Small intestine (tissue), 7 donors: ENCODE data around the gene TNS2. TPM values are rescaled to one million over a fixed set of nuclear protein-coding genes. Genes with fewer than 3 reads are reported as not detected.

Source experiments
- DNase-seq, 2 donors: peaks; one replicate each; pipeline versions ENCODE4 v3.0.0 to v3.0.0-alpha.2; 2013
- FAIRE-seq: peaks from 2 replicates; lab custom pipeline; 2012; peaks lifted over from hg19 to GRCh38; lab: Jason Lieb, UNC
- H3K27ac ChIP-seq, 3 donors: one replicate each; pipeline ENCODE4 v1.5.1; 2013; ENCODE audit warnings: low read length in 2 of 3, mild to moderate bottlenecking in 2 of 3, control low read depth in 1 of 3, inconsistent platforms in 1 of 3, low read depth in 1 of 3, moderate library complexity in 1 of 3
- H3K27me3 ChIP-seq, 3 donors: one replicate each; pipeline ENCODE4 v1.6.1; 2013; ENCODE audit warnings: low read length in 3 of 3, inconsistent platforms in 1 of 3; ENCODE audit not compliant: control insufficient read depth in 3 of 3, insufficient read depth in 3 of 3
- H3K36me3 ChIP-seq, 3 donors: one replicate each; pipeline ENCODE4 v1.6.1; 2013; ENCODE audit warnings: low read length in 3 of 3, inconsistent platforms in 1 of 3, low read depth in 1 of 3, mild to moderate bottlenecking in 1 of 3, moderate library complexity in 1 of 3; ENCODE audit not compliant: control insufficient read depth in 3 of 3, insufficient read depth in 2 of 3
- H3K4me1 ChIP-seq, 3 donors: one replicate each; pipeline ENCODE4 v1.6.1; 2013; ENCODE audit warnings: low read length in 2 of 3, inconsistent platforms in 1 of 3, low read depth in 1 of 3, mild to moderate bottlenecking in 1 of 3, moderate library complexity in 1 of 3; ENCODE audit not compliant: control insufficient read depth in 3 of 3, insufficient read depth in 2 of 3
- H3K4me3 ChIP-seq, 3 donors: one replicate each; pipeline ENCODE4 v1.5.1; 2013; ENCODE audit warnings: low read length in 3 of 3, control low read depth in 1 of 3, inconsistent platforms in 1 of 3, low read depth in 1 of 3, mild to moderate bottlenecking in 1 of 3, moderate library complexity in 1 of 3
- H3K9me3 ChIP-seq, 2 donors: one replicate each; pipeline ENCODE4 v1.6.1; 2013; ENCODE audit warnings: low read depth in 1 of 2, low read length in 1 of 2; ENCODE audit not compliant: control insufficient read depth in 2 of 2, insufficient read depth in 1 of 2
- WGBS, 3 donors: extraction: QIAGEN DNeasy Blood & Tissue Kit; methylation state at CpG; one replicate each; pipeline ENCODE4 v1.1.7; 2013; 5-methylcytosine and 5-hydroxymethylcytosine counted together
- polyA plus RNA-seq, 4 donors: library from polyadenylated mRNA; stranded (reverse) in 3 of 4; unstranded in 1 of 4; fragments of 200-250 nt in 3 of 4; fragments of 120-200 nt in 1 of 4; gene quantifications; one replicate each; pipeline versions ENCODE4 v1.2.1 to v1.2.3, GENCODE V29; 2013
- donor health status: healthy with polysubstance abuse.
- donor health status: control.
- donor health status: control.
- donor health status: Bipolar disorder and iron deficiency.
- donor health status: healthy.

Gene TNS2
- polyA plus RNA-seq, 4 donors = 5.8 to 52.9 (median 25.0) TPM

DNA sequence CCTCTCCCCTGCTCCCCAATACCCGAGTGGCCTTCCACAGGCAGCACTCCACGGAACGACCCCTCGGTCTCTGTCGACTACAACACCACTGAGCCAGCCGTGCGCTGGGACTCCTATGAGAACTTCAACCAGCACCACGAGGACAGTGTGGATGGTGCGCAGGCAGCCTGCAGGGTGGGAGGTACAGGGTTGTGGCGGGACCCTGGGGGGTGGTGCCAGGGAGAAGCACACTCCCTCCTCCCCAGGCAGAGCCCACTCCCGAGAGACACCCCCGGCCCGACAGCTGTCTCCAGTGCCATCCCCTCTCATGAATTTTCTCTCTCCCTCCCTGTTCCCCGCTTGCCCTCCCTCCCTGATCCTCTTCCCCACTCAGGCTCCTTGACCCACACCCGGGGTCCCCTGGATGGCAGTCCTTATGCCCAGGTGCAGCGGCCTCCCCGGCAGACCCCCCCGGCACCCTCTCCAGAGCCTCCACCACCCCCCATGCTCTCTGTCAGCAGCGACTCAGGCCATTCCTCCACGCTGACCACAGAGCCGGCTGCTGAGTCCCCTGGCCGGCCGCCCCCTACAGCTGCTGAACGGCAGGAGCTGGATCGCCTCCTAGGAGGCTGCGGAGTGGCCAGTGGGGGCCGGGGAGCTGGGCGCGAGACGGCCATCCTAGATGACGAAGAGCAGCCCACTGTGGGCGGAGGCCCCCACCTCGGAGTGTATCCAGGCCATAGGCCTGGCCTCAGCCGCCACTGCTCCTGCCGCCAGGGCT, 9.0 kb downstream of the TNS2 start:
- WGBS, 3 donors = 82 to 89% (median 85%) methylated on average over 33 to 35 of the region's 35 CpGs
- H3K4me3 ChIP-seq = no peak overlapping the region
- peaks cover 0 to 79% (median 0%) of the 10 kb centered on the region in 3 donors for H3K36me3 ChIP-seq
- no peak for DNase-seq
- peaks cover 0 to 23% (median 0%) of the 10 kb centered on the region in 3 donors for H3K4me1 ChIP-seq
- H3K27me3 ChIP-seq = no peaks in the 10 kb centered on the region
- H3K9me3 ChIP-seq = no peaks in the 10 kb centered on the region
- FAIRE-seq = no peak
- H3K27ac ChIP-seq = no peak overlapping the region

DNA sequence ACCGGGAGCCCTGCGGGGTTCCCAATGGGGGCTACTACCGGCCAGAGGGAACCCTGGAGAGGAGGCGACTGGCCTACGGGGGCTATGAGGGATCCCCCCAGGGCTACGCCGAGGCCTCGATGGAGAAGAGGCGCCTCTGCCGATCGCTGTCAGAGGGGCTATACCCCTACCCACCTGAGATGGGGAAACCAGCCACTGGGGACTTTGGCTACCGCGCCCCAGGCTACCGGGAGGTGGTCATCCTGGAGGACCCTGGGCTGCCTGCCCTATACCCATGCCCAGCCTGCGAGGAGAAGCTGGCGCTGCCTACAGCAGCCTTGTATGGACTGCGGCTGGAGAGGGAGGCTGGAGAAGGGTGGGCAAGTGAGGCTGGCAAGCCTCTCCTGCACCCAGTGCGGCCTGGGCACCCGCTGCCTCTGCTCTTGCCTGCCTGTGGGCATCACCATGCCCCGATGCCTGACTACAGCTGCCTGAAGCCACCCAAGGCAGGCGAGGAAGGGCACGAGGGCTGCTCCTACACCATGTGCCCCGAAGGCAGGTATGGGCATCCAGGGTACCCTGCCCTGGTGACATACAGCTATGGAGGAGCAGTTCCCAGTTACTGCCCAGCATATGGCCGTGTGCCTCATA, 9.7 kb downstream of the TNS2 start:
- H3K9me3 ChIP-seq = no peaks in the 10 kb centered on the region
- no peak overlapping the region for H3K27ac ChIP-seq
- peaks cover 0 to 19% (median 0%) of the 10 kb centered on the region in 3 donors for H3K4me1 ChIP-seq
- DNase-seq = no peak
- no peak overlapping the region for H3K4me3 ChIP-seq
- peaks cover 0 to 85% (median 2%) of the 10 kb centered on the region in 3 donors for H3K36me3 ChIP-seq
- H3K27me3 ChIP-seq = no peaks in the 10 kb centered on the region
- no peak for FAIRE-seq
- WGBS, 3 donors = 84 to 90% (median 85%) methylated on average over 21 to 24 of the region's 24 CpGs

DNA sequence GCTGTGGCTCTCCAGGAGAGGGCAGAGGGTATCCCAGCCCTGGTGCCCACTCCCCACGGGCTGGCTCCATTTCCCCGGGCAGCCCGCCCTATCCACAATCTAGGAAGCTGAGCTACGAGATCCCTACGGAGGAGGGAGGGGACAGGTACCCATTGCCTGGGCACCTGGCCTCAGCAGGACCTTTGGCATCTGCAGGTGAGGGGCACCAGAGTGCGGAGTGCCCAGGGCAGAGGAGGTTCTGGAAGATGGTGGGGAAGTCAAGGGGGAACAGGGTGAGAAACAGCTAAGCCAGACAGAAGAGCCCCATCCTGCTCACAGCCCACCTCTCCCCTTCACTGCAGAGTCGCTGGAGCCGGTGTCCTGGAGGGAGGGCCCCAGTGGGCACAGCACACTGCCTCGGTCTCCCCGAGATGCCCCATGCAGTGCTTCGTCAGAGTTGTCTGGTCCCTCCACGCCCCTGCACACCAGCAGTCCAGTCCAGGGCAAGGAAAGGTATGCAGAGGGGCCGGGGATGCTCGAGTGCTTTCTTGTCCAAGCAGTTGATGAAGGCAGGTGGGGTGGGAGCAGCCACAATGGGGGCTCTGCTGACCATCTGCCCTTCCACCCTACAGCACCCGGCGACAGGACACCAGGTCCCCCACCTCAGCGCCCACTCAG, 10.3 kb downstream of the TNS2 start:
- Histone ChIP-seq H3K27me3 (no peaks in the 10 kb centered on the region), H3K4me1 (peaks cover 0 to 15% (median 0%) of the 10 kb centered on the region in 3 donors), H3K9me3 (no peaks in the 10 kb centered on the region), H3K4me3 (no peak overlapping the region), H3K27ac (no peak overlapping the region), H3K36me3 (peaks cover 0 to 87% (median 3%) of the 10 kb centered on the region in 3 donors)
- FAIRE-seq = no peak
- 63 to 77% (median 70%) methylated on average over 17 of the region's 17 CpGs for WGBS, 3 donors
- DNase-seq = no peak

DNA sequence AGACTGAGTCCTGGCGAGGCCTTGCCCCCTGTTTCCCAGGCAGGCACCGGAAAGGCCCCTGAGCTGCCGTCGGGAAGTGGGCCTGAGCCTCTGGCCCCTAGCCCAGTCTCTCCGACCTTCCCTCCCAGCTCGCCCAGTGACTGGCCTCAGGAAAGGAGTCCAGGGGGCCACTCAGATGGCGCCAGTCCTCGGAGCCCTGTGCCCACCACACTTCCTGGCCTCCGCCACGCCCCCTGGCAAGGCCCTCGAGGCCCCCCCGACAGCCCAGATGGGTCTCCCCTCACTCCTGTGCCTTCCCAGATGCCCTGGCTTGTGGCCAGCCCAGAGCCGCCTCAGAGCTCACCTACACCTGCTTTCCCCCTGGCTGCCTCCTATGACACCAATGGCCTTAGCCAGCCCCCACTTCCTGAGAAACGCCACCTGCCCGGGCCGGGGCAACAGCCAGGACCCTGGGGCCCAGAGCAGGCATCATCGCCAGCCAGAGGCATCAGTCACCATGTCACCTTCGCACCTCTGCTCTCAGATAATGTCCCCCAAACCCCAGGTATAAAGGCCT, 10.9 kb downstream of the TNS2 start:
- Histone ChIP-seq H3K4me3 (no peak overlapping the region), H3K36me3 (peaks cover 0 to 87% (median 8%) of the 10 kb centered on the region in 3 donors), H3K27ac (peak overlapping the region in 1 of 3 donors; percentile 41), H3K9me3 (no peaks in the 10 kb centered on the region), H3K4me1 (peaks cover 0 to 15% (median 0%) of the 10 kb centered on the region in 3 donors), H3K27me3 (no peaks in the 10 kb centered on the region)
- WGBS, 3 donors = 14 to 42% (median 39%) methylated on average over 15 to 18 of the region's 18 CpGs
- no peak for FAIRE-seq
- DNase-seq = no peak

DNA sequence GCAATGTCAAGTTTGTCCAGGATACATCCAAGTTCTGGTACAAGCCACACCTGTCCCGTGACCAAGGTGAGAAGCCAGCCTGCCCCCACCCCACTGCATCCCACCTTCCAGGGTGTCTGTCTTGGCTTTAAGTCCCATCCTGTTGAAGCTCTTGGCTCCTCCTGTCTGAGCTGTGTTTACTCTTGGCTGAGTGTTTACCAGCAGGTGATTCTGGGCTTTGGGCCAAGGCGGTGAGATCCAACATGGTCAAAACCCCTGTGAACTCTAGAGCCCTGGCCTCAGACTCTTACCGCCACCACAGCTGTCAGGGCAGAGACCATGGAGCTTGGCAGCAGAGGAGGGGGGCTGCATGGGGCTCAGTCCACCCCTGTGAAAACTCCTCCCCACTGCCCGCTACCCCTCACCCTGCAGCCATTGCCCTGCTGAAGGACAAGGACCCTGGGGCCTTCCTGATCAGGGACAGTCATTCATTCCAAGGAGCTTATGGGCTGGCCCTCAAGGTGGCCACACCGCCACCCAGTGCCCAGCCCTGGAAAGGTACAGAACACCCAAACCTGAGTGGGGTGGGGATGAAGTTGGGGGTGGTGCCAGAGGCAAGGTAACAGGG, 11.6 kb downstream of the TNS2 start:
- DNase-seq (peak; percentile 72 to 80), FAIRE-seq (no peak)
- Histone ChIP-seq H3K9me3 (no peaks in the 10 kb centered on the region), H3K27ac (peak overlapping the region in 1 of 3 donors; percentile 41), H3K4me1 (peaks cover 0 to 15% (median 0%) of the 10 kb centered on the region in 3 donors), H3K4me3 (no peak overlapping the region), H3K27me3 (no peaks in the 10 kb centered on the region), H3K36me3 (peaks cover 0 to 93% (median 8%) of the 10 kb centered on the region in 3 donors)
- WGBS, 3 donors = 18 to 64% (median 38%) methylated on average over 5 of the region's 5 CpGs

DNA sequence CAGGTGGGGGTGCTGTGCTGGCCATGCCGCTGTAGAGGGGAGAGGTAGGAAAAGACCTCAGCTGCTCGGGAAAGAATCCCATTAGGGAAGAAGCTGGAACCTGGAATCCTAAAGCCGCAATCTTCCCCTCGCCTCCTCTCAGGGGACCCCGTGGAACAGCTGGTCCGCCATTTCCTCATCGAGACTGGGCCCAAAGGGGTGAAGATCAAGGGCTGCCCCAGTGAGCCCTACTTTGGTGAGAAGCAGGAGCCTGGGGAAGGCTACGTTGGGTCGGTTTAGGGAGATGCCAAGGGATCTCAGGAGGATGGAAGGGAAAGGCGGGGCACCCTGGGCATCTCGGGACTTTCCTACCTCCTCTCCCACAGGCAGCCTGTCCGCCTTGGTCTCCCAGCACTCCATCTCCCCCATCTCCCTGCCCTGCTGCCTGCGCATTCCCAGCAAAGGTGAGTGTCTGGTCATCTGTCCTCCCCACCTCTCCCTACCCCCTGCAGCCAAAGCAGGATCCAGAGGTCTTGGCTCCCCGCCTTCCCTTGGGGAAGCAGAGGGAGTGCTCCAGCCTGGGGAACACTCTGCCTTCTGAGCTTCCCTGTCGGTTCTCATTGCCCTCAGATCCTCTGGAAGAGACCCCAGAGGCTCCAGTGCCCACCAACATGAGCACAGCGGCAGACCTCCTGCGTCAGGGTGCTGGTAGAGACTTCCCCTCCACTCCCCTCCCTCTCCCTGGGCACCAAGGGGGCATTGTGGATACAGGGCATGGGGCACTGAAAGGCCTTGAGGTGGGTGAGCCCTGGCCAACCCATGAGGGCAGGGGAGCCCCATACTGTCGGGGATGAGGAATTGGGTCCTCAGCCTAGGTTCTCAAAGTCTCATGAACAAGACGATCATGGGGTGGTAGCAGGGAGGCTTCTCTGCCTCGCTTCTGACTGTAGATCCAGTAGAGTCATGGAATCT, 12.4 kb downstream of the TNS2 start:
- no peaks in the 10 kb centered on the region for H3K27me3 ChIP-seq
- H3K4me3 ChIP-seq = no peak overlapping the region
- peak overlapping the region in 1 of 3 donors; percentile 41 for H3K27ac ChIP-seq
- WGBS, 3 donors = 57 to 71% (median 61%) methylated on average over 20 of the region's 20 CpGs
- H3K4me1 ChIP-seq = peaks cover 0 to 15% (median 0%) of the 10 kb centered on the region in 3 donors
- FAIRE-seq (no peak), DNase-seq (no peak)
- H3K9me3 ChIP-seq = no peaks in the 10 kb centered on the region
- H3K36me3 ChIP-seq = peaks cover under 1 to 94% (median 8%) of the 10 kb centered on the region in 3 donors

DNA sequence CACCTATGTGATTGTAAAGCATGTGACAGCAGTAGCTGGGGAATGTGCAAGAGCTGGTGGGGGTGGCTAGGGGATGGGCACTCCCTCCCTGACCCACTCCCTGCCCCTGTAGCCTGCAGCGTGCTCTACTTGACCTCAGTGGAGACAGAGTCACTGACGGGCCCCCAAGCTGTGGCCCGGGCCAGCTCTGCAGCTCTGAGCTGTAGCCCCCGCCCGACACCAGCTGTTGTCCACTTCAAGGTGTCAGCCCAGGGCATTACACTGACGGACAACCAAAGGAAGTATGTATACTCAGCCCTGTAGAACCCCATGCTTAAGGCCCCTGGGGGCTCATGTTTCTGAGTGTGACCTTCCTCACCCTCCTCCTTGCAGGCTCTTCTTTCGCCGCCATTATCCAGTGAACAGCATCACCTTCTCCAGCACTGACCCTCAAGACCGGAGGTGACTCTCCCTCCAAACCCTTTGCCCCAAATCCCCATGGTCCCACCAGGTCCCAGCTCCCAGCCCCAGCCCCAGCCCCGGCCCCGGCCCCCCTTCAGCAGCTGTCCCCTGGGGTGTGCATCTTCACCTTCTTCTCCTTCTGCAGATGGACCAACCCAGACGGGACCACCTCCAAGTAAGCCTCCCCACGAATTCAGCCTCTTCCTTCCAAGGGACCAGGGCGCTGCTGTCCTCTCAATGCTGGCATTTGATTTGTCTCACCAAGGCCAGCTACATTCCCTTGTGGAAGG, 13.3 kb downstream of the TNS2 start:
- Histone ChIP-seq H3K4me1 (peaks cover 0 to 15% (median 0%) of the 10 kb centered on the region in 3 donors), H3K27me3 (no peaks in the 10 kb centered on the region), H3K36me3 (peaks cover 7 to 94% (median 8%) of the 10 kb centered on the region in 3 donors), H3K27ac (peak overlapping the region in 1 of 3 donors; percentile 41), H3K4me3 (no peak overlapping the region), H3K9me3 (no peaks in the 10 kb centered on the region)
- 72 to 90% (median 81%) methylated on average over 14 of the region's 14 CpGs for WGBS, 3 donors
- FAIRE-seq (no peak), DNase-seq (no peak)
